Ramos (cell line): Measurements from ENCODE around the gene NRN1L.

Experiments
- in situ Hi-C: fragments of 300-500 bp; cut with MboI; formaldehyde crosslinking; loops from one replicate; pipeline ENCODE4 v1.14.3; 2022; ENCODE audit warnings: low sequenced_read_pairs; ENCODE audit not compliant: unreplicated experiment

Gene NRN1L

GRCh38 chr16:67931712-67932461 lies 47.2 kb downstream of the NRN1L start, which contains the start of gene CTRL:
CTRL (minus strand) TSS chr16:67931862; CDS start chr16:67931852, 10 bp downstream.
- in situ Hi-C loops: no loop called here

GRCh38 chr16:67932462-67932840 lies 47.8 kb downstream of the NRN1L start:
- in situ Hi-C loops: no loop called here

DNA sequence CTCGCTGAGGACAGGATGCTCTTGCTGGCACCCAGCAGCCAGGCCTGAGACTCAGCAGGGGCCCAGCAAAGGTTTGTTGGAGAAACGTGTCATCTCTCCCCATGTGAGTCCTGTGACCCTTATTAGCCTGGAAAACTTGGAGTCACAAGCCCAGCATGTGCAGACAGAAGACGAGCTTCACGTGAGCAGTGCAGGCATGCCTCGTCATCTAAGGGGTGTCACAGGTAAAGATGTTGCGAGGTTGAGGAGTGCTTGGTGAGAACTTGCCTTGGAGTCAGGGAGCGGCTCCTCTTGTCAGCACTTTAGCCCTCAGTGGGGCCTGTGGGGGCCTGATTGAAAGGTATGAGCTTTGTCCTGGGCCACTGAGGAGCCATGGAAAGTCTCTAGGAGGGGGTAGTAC lies 49.1 kb downstream of the NRN1L start:
- in situ Hi-C loops: no loop called here

- in situ Hi-C loops: no loop called here
Measured at GRCh38 chr16:67934306-67935100, 49.8 kb downstream of the NRN1L start.

DNA sequence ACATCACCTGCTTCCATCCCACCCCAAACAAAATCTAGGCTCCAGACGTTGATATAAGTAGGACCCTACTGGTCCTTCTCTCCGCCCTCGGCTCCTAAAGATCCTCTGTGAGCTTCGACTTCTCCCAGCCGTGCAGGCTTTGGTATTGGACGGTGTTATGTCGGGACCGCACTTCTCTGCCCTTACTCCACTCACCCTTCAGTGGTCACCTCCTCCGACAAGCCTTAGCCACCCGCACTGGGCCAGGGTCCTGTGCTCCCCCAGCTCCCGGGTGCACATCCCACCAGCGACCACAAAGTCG lies 50.4 kb downstream of the NRN1L start:
- in situ Hi-C loops: no loop called here

DNA sequence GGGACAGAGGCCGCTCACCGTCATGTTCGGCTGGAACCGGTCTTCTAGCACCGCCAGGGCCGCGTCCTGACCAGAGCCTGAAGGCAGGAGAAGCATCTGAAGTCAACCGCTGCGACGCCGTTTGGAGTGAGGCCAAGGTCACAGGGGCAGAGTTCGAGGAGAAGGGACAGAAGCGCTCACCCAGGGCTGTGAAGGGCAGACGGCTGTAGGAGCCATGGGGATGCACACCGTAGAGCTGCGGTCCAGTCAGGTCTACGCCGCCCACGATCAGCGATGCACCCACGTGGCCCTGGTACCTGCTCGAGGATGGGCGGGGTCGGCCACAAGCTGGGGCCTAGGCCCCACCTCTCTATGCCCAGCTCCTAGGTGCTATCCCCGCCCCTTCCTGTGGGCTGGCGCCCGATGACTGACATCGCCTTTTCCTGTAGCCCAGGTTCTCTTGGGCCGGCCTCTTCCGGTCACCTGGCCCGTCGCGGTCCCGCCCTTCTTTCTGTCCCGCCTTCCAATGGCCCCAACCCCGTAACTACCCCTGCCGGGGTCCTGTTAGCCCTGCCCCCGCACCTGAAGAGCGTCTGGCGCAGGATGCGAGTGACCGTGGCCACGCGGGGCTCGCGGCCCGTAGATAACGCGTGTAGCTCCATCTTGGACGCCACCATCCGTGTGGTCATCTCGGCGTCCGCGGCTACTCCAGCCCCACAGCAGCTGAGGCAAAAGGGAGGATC lies 50.9 kb downstream of the NRN1L start:
- in situ Hi-C loops: no loop called here
